ENCODE results near the gene IGFBP3. TPM values are rescaled to one million over a fixed set of nuclear protein-coding genes. Genes with fewer than 3 reads are reported as not detected.
A peak's percentile ranks its signal among the peaks of the same experiment; 100 is the strongest.

IGFBP3 gene
- total and polyA plus RNA-seq, 2 of the 13 experiments (the other 11 are each of a cell fraction or from before 2014, with no cell fraction given), result 57.5 TPM; not detected in 1

- FAIRE-seq (no peak), DNase-seq (ENCODE audit: low spot score) (no peak), ATAC-seq (no peak)
- Histone ChIP-seq H3K27me3 (ENCODE audit: control insufficient read depth in 1 of 2, insufficient read depth in 2 of 2, low read length in 2 of 2) (peaks cover 1 to 3% of the 10 kb centered on the region in 2 experiments; a peak in 2 of 5 replicates), H2AFZ (ENCODE audit: low read length) (no peak overlapping the region), H3K79me2 (ENCODE audit: insufficient read depth, low read length) (no peaks in the 10 kb centered on the region), H3K27ac (ENCODE audit: extremely low read length, insufficient read depth, low read length) (no peak overlapping the region), H4K20me1 (ENCODE audit: insufficient read depth, low read length) (no peaks in the 10 kb centered on the region), H3K9me3 (ENCODE audit: low read length) (no peaks in the 10 kb centered on the region), H3K9ac (ENCODE audit: insufficient read depth, low read depth, low read length) (no peak overlapping the region), H3K4me2 (ENCODE audit: low read depth, low read length) (no peak overlapping the region), H3K4me1 (ENCODE audit: insufficient read depth, low read length) (peaks cover 21% of the 10 kb centered on the region; the same call in 1 of the 2 replicates), H3K4me3 (replicated peaks in 1 of 3; ENCODE audit: insufficient read depth in 1 of 3, low read depth in 2 of 3, low read length in 3 of 3) (no peak overlapping the region), H3K36me3 (replicated peaks in 1 of 2; ENCODE audit: control insufficient read depth in 1 of 2, insufficient read depth in 2 of 2, low read length in 2 of 2) (no peaks in the 10 kb centered on the region)
- BruUV-seq (replicated peaks), result no TSS peak
- intact Hi-C loops (cut with micrococcal nuclease; ENCODE audit: unreplicated experiment) (loop anchor here (2.0 kb wide), 1 partner anchor 115 kb away; no protein-coding TSS in a partner anchor), in situ Hi-C loops (cut with HindIII; ENCODE audit: extremely low pct_ligation_motif_present, low pct_unique_long_range_greater_than_20kb) (loop anchor here (25.0 kb wide), 1 partner anchor 174 kb away; no protein-coding TSS in a partner anchor)
- POLR2A ChIA-PET, result interaction anchor here (1.0 kb wide), 1 partner anchor 35 kb away, joined by 5 read pairs; no protein-coding TSS in a partner anchor
- 51% methylated on average over 2 of the region's 2 CpGs for WGBS (ENCODE audit: low lambda C conversion rate)
- CTCF ChIA-PET (ENCODE audit: low intra/inter-chr PET ratio, low total read pairs), result no interaction called here
- TF ChIP-seq ZNF646 (CRISPR knock-in tag; IDR thresholded peaks at IDR 0.05), result peak; percentile 74
- no peak for TF ChIP-seq SIN3A (IDR thresholded peaks at IDR 0.05; ENCODE audit: borderline replicate concordance, low read depth, low read length)
- 0 out of 2 replicates have a peak, but pooled peaks have one; percentile 1 for TF ChIP-seq ATF7 (IDR thresholded peaks at IDR 0.05)
- TF ChIP-seq ATF7 (CRISPR knock-in tag; IDR thresholded peaks at IDR 0.05), result no peak
- TF ChIP-seq FOXP1 (IDR thresholded peaks at IDR 0.05), result 0 out of 2 replicates have a peak, but pooled peaks have one; percentile 13
- TF ChIP-seq FOXP1 (CRISPR knock-in tag; IDR thresholded peaks at IDR 0.05), result no peak
- TF ChIP-seq ZNF354B (CRISPR knock-in tag; IDR thresholded peaks at IDR 0.05), result no peak
- no peak for TF ChIP-seq PITX1 (CRISPR knock-in tag; IDR thresholded peaks at IDR 0.05)
- TF ChIP-seq SOX6 (IDR thresholded peaks at IDR 0.05), result peak; percentile 93; the same call in 1 of the 2 replicates
- no peak for TF ChIP-seq SOX6 (CRISPR knock-in tag; IDR thresholded peaks at IDR 0.05)
- 0 out of 2 replicates have a peak, but pooled peaks have one; percentile 30 for TF ChIP-seq IKZF1 (IDR thresholded peaks at IDR 0.05)
- TF ChIP-seq SMARCE1 (IDR thresholded peaks at IDR 0.05; ENCODE audit: borderline replicate concordance), result no peak
Observed at GRCh38 chr7:45937862-45938261, 16.8 kb upstream of the IGFBP3 start.

All from HepG2 (cell line).